H1 (cell line): Measurements from ENCODE around the gene FAM234A.

Source experiments
- CTCF ChIP-seq, 3 experiments: IDR thresholded peaks; 1 replicate in 2 of 3; 2 replicates in 1 of 3; pipeline versions ENCODE4 v1.5.1 to v1.6.1; 2011; ENCODE audit warnings: low read length in 3 of 3, mild to moderate bottlenecking in 3 of 3, inconsistent platforms in 2 of 3, low read depth in 1 of 3, moderate library complexity in 1 of 3; ENCODE audit not compliant: insufficient read depth in 1 of 3; ENCODE audit errors: control extremely low read depth in 1 of 3
- EP300 ChIP-seq, 2 experiments: IDR thresholded peaks; 1 replicate in 1 of 2; 2 replicates in 1 of 2; pipeline ENCODE4 v1.6.1; 2011 to 2012; ENCODE audit warnings: low read depth in 2 of 2, low read length in 2 of 2, mild to moderate bottlenecking in 2 of 2, borderline replicate concordance in 1 of 2, inconsistent platforms in 1 of 2, moderate library complexity in 1 of 2
- KDM5A ChIP-seq: fragments of 200-600 bp; IDR thresholded peaks from 2 replicates; pipeline ENCODE4 v1.7.1; 2012; ENCODE audit warnings: mild to moderate bottlenecking, low read length, inconsistent platforms, mixed read lengths

GRCh38 chr16:228852-229730 is 5.5 kb upstream of the FAM234A start, which contains the start of gene LUC7L:
- TF ChIP-seq KDM5A: no peak
- TF ChIP-seq EP300 (IDR thresholded peaks at IDR 0.05; ENCODE audit: borderline replicate concordance in 1 of 2, low read depth in 2 of 2, low read length in 2 of 2): no peak
- TF ChIP-seq CTCF (IDR thresholded peaks at IDR 0.05; ENCODE audit: control extremely low read depth in 1 of 3, insufficient read depth in 1 of 3, low read depth in 1 of 3, low read length in 3 of 3): no peak
